ENCODE results near the gene PAPPA.
A peak's percentile ranks its signal among the peaks of the same experiment; 100 is the strongest.

Gene PAPPA, protein sequence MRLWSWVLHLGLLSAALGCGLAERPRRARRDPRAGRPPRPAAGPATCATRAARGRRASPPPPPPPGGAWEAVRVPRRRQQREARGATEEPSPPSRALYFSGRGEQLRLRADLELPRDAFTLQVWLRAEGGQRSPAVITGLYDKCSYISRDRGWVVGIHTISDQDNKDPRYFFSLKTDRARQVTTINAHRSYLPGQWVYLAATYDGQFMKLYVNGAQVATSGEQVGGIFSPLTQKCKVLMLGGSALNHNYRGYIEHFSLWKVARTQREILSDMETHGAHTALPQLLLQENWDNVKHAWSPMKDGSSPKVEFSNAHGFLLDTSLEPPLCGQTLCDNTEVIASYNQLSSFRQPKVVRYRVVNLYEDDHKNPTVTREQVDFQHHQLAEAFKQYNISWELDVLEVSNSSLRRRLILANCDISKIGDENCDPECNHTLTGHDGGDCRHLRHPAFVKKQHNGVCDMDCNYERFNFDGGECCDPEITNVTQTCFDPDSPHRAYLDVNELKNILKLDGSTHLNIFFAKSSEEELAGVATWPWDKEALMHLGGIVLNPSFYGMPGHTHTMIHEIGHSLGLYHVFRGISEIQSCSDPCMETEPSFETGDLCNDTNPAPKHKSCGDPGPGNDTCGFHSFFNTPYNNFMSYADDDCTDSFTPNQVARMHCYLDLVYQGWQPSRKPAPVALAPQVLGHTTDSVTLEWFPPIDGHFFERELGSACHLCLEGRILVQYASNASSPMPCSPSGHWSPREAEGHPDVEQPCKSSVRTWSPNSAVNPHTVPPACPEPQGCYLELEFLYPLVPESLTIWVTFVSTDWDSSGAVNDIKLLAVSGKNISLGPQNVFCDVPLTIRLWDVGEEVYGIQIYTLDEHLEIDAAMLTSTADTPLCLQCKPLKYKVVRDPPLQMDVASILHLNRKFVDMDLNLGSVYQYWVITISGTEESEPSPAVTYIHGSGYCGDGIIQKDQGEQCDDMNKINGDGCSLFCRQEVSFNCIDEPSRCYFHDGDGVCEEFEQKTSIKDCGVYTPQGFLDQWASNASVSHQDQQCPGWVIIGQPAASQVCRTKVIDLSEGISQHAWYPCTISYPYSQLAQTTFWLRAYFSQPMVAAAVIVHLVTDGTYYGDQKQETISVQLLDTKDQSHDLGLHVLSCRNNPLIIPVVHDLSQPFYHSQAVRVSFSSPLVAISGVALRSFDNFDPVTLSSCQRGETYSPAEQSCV (N-terminal part only)

GRCh38 chr9:116153765-116154333, at the start of gene PAPPA:
Gene PAPPA, plus strand, starts transcription at chr9:116153791. Its CDS starts 382 bp downstream, at chr9:116154173.
- DNase-seq (ENCODE audit: low read depth in 2 of 2) = no peak

- DNase-seq (ENCODE audit: low read depth in 2 of 2) = no peak
These were observed 49.4 kb upstream of the PAPPA start for GRCh38 chr9:116103976-116104820.

DNA sequence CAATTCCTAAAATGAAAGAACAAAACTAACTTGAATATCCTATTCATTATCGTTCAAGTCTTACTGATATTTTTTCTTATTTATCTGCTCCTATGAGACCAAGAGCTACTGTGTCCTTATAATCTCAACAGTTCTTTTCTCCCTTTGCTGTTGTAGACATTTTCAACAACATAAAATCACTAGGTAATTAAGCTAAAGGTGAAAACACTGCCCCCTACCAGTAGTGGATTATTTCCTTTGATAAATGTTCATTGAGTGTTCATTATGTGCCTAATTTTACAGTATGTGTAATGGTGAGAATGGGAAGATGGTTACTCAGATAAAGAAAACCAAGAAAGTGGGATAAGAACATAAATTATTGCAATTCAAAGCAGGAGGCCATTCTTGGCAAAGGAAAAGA, 41.4 kb upstream of the PAPPA start:
- no peak for DNase-seq (ENCODE audit: low read depth in 2 of 2)

DNA sequence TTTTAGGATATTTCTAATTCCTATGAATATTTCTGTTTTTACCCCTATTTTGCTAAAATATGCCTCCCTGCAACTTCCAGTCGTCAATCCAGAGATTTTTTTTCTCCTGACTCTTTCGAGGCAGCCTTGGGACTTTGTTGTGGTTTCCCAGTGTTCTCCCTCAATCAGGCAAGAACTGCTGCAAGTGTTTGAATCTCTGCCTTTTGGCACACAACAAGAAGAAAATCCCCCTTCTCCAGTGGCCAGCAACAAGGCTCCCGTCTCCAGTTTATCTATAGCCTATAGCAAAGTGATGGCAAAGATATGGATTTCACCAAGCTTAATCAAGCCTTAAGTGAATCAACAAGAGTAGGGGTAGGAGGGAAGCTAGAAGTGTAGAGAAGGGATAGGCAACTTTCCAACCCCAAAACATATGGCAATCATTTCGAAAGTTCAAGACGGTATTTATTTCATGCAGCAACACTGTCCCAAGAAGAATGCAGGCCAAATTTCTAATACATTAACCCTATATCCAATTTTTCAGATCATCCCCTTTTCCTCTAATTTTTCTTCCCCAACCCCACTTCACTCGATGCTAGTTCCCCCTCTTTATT, 37.7 kb upstream of the PAPPA start:
- peak; percentile 81 to 85 for DNase-seq (ENCODE audit: low read depth in 2 of 2)

- no peak for DNase-seq (ENCODE audit: low read depth in 2 of 2)
These were observed 37.2 kb upstream of the PAPPA start for GRCh38 chr9:116116393-116116792.

DNA sequence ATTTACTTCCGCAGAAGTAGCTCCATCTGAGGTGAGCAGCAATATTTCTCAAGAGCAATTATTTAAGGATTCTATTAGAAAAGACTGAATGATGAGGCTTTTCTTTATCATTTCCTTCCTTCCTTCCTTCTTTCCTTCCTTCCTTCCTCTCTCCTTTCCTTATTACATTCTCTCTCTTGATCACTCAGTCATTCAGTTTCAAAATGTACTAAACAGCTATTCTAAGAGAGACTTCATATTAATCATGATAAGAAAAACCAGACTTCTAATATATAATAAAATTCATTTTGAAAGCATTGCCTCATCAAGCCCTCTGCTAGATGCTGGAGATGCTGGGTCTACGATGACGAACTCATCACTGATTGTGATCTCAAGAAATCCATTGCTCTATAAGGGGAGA, 30.4 kb upstream of the PAPPA start:
- DNase-seq (ENCODE audit: low read depth in 2 of 2) = no peak

DNA sequence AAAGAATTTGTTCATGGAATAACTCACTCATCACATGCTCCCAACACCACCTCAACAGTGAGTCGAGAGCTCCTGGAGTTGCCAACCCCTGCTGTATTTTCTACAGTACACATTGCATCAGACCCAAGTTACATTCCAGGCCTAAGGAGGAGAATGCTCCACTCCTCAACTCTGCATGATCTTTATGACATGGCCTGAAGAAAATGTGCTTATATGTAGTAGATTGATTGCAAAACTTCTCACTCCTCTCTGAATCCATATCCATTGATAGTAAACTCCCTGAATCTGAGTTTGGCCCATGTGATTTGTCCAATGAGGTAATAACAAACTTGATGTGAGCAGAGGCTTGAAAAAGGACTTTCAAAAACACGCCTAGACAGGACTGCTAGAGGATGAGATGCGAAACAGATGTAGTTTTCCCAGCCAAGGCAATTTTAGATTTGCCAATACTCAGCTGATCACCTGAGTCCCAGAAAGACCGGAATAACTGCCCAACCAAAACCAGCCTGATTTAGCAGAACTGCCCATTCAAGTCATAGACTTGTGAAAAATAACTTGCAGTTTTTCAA, 29.0 kb upstream of the PAPPA start:
- peak; percentile 64 to 66 for DNase-seq (ENCODE audit: low read depth in 2 of 2)

GRCh38 chr9:116133163-116133562, 20.4 kb upstream of the PAPPA start:
- no peak for DNase-seq (ENCODE audit: low read depth in 2 of 2)

GRCh38 chr9:116134975-116135374, 18.6 kb upstream of the PAPPA start:
- no peak for DNase-seq (ENCODE audit: low read depth in 2 of 2)

- no peak for DNase-seq (ENCODE audit: low read depth in 2 of 2)
These were observed 16.6 kb upstream of the PAPPA start for GRCh38 chr9:116137010-116137409.

GRCh38 chr9:116137581-116137980, 16.0 kb upstream of the PAPPA start:
- no peak for DNase-seq (ENCODE audit: low read depth in 2 of 2)

DNA sequence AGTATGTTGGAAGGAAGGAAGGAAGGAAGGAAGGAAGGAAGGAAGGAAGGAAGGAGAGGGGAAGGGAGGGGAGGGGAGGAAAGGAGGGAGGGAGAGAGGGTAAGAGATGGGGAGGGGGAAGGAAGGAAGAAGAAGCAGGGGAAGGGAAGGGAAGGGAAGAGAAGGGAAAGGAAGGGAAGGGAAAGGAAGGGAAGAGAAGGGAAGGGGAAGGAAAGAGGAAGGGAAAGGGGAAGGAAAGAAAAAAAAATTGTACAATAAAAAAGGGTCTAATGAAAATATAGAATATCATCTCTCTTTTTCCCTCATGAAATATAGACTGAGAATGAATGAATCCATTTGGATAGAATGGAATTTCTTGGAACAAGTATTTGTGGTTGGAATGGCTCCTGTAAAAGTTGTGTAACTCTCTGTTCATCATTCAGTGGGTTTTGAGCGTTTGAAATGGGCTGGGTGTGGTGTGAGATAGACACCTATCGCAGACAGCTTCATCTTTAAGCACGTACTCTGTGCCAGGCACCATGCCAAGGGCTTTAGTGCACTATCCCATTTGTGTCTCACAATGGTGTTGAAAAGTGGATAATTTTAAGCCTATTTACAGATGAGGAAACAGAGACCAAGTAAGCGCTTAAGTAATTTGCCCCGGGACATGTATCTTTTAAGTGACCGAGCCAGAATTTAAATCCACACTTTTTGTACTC, 11.6 kb upstream of the PAPPA start:
- peak; percentile 50 to 54 for DNase-seq (ENCODE audit: low read depth in 2 of 2)

- DNase-seq (ENCODE audit: low read depth in 2 of 2) = no peak
These were observed 10.7 kb upstream of the PAPPA start for GRCh38 chr9:116142706-116143492.

DNA sequence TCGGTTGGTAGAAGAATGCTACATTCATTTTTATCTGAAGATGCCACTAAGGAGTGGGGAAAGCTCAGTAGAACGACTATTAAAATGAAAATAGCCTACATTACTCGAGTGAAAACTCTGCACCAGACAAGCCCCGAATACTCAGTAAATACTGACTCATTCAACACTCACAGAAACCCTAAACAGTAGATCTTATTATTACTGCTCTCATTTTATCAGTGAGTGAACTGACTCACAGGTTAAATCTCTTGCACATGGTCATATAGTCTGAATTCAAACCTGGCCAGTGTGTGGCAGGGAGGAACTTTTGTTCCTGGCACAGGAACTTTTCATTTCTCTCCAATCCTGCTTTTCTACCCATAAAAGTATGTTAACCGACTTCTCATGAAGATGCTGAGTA, 9.6 kb upstream of the PAPPA start:
- no peak for DNase-seq (ENCODE audit: low read depth in 2 of 2)

DNA sequence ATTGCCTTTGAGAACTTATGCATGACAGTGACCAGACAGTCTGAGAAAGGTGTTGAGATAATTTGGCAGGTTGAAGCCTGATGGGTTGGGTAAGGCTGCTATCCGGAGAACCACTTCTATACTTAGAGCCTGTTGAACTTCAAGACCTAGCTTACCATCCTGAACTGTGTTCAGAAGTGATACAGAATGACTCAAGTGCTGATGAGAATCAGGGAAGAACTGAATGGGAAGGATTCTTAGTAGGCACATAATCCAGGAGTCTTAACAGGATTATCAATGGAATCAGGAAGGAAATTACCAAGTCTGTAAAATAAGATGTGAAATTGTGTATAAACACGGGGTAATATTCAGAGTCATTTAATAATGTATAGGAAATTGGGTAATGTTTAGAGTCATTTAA, 9.0 kb upstream of the PAPPA start:
- DNase-seq (ENCODE audit: low read depth in 2 of 2) = no peak

DNA sequence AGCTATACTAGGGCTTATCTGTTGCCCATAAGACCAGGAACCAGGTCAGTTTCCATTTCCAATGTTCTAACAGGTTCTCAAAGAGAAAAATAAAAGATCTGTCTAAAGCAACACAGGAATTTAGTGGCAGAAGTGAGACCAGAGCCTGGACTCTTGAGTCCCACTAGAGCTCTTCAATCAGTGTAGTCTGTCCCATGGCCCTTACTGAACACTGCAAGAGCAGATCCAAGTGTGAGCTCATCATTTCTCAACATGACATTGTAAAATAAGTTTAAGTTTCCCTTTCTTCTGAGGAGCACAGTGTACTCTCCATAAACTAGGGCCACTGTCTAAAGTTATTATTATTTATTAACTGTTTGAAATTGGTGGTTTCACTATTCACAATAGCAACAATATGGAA, 8.6 kb upstream of the PAPPA start:
- no peak for DNase-seq (ENCODE audit: low read depth in 2 of 2)

- DNase-seq (ENCODE audit: low read depth in 2 of 2) = no peak
These were observed 5.8 kb upstream of the PAPPA start for GRCh38 chr9:116147821-116148220.

DNA sequence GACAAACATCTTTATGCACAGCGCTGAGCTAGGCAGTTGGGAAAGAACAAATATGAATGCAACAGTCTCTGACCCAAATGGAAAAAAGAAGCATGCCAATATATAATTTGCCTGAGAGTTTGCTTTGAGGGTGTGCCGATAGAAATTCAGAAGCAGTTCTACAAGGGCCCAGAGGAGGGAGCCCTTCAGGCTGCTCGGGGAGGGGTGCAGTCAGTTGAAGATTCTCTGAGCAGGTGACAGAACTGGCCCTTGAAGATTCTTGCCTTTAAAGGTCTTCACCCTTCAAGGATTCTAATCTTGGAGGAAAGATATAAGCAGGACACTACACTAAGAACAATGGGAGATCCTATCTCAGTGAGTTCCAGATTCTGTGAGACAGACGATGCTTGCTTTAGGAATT, 3.7 kb upstream of the PAPPA start:
- no peak for DNase-seq (ENCODE audit: low read depth in 2 of 2)

DNA sequence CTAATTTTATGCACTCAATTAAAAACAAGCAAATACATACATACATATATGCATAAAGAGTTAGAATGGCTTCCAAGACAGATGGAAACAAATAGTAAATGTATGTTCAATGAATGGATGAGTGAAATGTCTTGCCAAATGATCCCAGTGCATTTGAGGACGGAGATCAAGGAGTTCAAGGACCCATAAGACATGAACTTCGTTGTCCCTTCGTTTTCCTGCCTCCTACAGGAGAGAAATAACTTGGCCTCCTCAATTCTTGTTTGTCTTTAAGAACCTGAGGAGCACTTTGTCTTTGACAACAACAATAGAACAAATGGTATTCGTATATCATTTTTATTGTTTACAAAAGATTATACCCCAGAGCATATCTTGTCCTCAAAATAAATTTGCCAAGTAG, 2.4 kb upstream of the PAPPA start:
- no peak for DNase-seq (ENCODE audit: low read depth in 2 of 2)
